HG03135 (cell line): Measurements from ENCODE around the gene MPST.
"Not testable (repeated sequence)": the region's sequence is repeated elsewhere in the genome, so short reads cannot be mapped to it uniquely, and the experiment has no call there.

Experiments used
- ATAC-seq: cut with Tn5 transposase; IDR thresholded peaks from one replicate; pipeline ENCODE4 v1.9.1; 2021; ENCODE audit warnings: mild to moderate bottlenecking, moderate library complexity; ENCODE audit not compliant: unreplicated experiment

The MPST gene

DNA sequence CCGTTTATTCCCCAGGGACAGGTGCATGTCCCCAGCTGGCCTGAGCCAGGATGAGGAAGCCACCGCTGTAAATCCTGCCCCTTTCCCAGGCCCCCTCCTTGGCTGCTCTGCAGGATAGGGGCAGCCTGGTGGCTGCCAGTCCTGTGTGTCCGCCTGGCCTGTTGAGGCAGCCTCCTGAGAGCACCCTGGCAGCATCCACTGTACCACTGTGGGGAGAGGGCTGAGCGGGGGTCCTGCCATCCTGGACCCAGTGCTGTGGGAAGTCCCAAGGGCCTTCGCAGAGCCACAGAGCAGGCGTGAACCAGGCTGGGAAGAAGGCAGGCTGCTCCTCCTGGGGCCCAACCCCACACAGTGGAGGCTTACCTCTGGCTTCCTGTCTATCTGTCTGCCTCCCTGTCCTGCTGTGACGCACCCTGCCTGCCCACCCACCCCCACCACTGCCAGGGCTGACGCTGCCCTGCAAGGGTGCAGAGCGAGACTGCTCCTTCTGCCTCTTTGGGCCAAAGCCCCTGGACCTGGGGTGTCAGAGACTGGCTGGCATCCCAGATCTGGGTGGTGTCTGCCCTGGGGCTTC is 40.4 kb downstream of the MPST start:
- ATAC-seq, result no peak

DNA sequence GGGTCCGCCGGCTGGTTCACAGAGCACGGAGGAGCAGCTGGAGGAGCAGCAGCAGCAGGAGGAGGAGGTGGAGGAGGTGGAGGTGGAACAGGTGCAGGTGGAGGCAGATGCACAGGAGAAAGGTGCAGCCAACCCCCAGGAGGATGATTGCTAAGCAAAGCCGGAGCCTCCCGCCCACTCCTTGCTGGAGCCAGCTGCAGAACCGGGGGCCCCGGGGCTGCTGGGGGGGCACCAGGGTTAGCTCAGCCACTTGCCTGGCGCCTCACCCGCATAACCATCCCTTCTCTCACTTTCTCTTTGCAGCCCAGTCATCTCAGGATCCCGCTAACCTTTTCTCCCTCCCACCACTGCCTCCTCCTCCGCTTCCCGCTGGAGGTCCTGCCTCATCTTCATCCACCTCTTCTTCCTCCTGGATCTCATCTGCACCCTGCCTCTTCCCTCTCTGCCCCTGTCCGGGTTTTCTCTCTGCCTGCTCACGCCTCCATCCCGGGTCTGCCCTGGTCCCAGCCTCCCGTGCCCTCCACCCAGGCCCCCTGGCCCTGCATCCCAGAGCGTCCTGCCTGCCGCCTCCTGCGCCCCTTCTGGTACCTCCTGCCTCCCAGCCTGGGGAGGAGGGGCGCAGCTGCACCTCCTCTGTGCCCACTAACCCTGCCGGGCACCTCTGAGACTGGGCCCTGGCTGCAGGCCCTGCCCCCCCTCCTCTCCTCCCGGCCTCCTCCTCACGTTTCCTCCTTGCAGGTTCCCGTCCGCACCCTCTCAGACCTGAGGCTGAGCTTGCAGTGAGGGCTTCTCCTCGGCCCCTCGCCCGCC is 41.5 kb downstream of the MPST start:
- no peak for ATAC-seq

DNA sequence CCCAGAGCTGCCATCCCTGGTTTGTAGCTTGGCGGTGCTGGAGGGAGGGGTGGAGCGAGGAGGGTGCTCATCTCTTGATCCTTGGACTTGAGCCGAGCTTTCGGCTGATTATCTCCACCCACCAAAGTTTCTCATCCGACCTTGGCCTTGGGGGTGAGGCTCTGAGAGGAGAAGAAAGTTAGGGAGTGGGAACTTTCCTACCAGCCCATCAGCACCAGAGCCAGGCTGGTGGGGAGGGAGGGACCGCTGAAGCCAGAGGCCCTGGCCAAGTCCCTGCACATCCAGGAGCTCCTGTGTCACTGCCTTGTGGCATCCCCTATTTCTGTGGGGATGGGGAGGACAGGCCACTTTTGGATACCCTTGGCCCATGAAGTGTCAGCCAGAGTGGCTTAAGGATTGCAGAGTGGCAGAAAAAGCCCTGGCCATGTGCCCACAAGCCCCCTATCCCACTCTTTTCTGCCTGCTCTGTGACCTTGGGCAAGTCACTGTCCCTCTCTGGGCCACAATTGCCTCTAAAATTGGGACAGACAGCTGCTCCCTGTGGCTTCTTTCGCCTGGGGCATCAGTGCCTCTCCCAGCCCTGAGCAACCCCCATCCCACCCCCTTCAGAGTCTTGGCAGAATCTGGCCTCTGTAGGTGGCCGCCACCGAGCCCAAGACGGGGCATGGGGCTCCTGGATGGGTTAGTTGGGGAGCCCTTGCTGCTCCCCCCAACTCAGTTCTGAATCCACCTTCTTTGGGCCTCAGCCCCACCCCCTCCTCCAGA is 42.3 kb downstream of the MPST start:
- ATAC-seq, result no peak

DNA sequence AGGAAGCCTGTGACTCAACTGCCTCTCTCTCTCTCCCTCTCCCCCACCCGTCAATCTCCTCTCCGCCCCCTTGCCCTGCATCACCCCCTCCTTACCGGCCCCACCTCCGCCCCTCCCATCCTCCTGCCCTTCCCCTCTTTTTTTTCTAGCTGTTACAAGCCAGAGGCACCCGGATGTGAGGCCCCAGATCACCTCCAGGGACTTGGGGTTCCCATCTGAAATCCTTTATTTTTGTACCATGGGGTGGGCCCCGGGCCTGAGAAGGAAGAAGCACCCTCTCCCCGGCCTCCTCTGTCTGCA is 42.8 kb downstream of the MPST start:
- no peak for ATAC-seq

DNA sequence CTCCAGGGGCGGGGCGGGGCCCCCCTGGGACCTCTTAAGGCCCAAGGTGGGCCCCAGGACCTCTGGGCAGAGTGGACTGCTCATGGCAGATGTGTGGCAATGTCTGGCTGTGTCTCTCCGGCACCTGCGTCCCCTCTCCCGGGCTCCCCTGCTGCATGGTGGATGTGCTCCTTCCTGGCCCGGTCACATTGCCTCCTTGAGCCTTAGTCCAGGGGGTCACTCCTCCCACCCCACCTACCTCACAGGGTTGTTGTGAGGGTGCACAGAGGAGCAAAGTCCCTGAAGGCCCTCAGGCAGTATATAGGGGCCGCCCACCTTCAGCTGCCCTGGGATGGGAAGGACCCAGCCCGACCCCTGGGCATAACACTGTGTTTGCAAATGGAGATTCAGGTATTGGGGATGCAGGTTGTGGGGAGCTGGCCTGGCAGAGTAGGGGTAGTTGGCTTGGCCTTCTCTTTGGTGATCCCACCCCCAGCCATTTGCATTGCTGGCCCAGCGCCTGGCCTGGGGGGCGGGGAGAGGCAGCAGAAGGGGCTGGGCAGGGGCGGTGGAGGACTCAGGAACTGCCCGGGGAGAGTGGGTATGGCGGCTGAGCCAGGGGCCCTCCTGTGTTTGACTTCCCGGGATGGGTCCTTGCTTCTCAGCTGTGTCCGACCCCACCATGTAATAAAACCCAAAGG is 43.3 kb downstream of the MPST start:
- no peak for ATAC-seq

DNA sequence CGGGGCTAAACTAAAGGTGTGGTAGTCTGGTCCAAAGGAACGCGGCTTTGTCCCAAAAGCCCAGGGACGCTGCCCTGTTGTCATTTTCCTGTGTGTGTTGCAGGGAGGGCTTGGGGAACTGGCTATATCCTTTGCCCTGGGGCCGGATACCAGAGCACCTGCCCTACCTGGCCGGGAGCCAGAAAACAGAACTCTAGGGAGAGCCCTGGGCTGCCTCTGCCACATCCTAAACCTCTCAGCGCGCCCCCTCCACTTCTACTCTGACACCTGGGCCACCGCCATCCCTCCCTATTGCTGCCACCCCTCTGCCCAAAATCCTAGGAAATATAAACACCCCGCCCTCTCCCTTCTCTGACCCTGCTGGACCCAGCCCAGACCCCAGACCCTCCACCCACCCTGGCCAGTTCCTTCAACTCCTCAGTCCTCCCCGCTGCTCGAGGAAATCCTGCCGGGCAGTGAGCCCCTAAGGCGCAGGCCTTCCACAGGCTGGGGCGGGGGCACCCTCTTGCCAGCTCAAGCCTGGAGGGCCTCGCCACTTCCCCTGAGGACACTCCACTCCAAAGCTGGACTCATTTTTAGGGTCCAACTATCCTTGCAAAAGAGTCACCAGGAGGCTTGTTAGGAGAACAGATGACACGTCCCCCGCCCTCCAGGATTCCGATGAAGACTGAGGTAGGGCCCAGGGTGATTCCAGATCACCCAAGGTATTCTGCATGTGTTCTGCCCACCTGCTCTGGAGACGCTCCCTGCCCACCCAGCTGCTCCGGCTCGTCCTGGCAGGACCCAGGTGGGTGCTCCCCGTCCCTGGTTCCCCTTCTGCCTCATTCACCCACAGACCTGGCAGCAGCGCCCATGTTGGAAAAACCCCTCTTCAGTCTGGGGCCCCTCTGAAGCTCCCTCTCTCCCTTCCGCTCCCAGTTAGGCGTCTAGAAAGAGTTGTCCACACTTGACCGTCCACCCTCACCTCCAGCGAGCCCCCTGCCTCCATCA is 44.2 kb downstream of the MPST start:
- no peak for ATAC-seq

DNA sequence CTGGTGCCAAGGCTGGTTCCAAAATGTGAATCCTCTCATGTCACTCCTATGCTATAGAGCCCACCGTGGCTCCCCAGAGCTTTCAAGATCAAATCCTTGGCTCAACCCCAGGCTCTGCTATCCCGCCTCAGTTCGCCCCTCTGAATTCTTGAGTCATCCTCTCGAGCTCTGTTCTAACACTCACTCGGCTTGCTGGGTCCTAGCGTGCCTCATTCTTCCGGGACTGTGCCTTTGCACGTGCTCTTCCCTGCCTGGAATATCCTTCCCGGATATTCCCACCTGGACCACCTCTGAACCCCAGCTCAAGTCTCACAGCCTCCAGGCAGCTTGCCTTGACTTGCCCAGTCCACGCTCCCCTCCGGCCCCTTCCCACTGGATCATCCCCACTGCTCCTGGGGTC is 45.0 kb downstream of the MPST start:
- no peak for ATAC-seq

DNA sequence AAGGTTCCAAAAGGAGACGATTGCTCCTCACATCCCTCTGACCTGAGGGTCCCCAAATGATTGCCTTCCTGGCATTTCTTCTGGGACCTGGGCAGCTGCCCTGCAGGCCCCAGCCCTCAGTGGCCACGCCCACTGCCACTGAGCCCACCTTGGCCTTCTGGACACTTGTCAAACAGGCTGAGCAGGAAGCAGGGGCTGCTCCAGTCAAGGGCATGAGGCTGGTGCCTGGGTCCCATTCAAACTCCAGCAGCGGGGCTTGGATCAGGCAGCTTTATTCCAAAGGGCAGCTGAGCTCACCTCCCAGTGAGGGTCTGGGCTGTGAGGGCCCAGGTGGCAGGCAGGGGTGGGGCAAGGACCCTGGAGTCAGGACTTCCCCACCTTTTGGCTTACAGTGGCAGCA is 45.6 kb downstream of the MPST start:
- ATAC-seq, result no peak

DNA sequence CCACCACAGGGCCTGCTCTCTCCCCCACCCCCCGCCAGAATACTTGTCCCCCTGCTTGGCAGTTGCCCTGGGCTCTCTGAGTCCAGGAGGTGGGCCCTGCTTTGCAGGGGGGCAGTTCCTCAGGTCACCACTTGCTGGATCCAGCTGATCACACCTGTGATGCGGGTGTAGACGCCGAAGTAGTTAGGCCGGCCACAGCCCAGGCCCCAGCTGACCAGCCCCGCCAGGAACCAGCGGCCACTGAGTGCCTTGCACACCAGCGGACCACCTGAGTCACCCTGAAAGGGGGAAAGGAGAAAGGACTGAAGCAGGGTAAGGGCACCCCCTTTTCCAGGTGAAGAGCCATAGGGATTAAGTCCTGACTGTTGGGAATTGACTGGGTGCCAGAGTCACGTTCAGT is 46.4 kb downstream of the MPST start:
- ATAC-seq, result no peak

DNA sequence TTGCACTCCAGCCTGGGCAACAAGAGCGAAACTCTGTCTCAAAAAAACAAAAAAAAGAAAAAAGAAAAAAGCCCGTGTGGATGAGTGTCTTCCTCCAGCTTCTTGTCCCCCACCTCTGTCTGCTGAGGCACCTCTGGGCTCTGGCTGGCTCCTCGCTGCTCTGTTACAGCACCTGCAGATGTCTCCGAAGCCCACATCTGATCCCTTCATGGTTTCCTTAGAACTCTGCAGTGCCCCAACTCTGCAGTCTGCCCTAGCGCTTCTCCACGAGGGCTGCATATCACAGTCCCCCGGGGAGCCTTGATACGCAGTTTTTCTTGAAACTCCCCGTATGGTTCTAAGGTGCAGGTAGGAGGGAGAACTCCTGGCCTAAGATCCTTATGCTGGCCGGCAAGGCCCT is 47.9 kb downstream of the MPST start:
- no peak for ATAC-seq

DNA sequence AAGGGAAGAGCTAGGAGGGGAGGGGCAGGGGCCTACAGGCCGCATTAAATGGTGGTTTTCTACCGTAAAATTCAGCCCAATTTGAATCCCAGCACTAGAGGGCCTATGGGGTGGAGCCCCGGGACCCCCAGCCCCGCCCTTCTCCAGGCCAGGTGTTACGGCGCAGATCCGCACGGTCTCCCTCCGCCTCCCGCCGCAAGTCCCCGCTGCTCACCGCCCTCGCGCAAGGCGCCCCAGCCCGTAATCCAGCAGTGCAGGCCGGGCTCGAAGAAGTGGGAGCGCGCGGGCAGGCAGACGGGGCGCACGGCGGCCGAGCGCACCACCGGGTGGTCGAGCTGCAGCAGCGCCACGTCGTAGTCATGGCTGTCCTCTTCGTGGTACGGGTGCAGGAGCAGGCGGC is 49.3 kb downstream of the MPST start:
- ATAC-seq, result no peak

DNA sequence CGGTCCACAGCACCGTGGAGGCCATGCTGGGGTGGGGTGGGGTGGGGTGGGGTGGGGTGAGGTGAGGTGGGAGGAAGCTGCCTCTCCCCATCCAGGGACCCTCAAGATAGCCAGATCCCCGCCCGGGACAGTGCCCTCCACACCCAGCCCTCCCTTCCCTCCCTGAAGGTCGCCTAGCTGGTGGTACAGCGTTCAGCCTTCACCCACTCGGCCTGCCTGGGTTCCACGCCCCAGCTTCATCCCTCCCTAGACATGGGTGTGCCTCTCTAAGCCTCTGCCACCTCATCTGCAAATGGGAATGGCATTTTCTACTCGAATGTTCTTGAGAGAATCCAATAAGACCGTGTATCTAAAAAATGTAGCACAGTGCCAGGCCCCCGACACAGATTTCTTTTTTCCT is 49.8 kb downstream of the MPST start:
- no peak for ATAC-seq

DNA sequence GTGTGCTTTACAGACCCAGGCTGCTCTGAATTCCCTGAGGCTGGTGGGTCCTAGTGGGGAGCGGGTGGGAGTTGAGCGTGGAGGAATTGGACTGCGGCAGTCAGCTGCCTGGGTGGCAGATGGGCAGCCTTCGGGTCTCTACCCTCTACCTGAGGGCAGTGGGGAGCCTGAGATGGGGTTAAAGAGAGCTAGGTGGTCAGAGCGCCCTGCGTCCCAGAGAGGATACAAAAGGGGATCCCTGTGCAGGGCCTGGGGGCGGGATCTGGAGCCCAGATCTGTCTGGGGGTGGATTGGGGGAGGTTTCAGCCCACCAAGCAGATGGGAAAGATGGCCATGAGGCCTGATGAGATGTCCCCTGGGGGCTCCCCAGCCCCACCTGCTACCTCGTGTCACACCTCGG is 50.2 kb downstream of the MPST start:
- no peak for ATAC-seq

DNA sequence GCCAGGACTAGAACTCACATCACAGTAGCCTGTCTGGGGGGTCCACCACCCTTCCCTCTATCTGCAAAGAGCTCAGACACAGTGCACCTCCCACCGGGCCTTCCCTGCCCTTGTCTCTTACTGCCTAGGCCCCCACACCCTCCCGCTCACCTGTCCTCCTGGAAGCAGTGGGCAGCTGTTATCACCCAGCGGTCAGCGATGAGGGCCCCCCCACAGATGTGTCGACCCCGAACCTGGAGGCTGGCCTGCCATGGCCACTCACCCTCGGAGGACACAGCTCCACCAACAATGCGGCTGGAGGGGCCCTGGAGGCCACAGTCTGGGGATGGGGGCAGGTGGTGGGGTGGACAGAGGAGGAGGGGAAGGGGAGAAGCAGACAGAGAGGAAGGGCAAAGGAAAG is 50.8 kb downstream of the MPST start:
- no peak for ATAC-seq

DNA sequence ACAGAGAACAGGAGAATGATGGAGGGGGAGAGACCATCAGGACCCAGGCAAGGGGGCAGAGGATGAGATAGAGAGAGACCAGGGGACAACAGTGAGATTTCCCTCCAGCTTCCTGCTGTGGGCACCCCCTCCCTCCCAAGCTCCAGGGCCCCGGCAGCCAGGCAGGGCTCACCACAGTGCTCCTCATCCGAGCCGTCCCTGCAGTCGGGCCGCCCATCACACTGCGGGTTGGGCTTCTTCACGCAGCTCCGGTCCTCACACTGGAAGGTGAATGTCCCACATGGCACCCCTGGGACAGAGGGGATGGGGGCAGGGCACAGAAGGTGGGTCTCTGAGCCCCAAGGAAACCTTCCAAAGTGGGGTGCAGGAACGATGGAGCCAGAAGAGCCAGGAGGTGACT is 51.2 kb downstream of the MPST start:
- ATAC-seq, result no peak

DNA sequence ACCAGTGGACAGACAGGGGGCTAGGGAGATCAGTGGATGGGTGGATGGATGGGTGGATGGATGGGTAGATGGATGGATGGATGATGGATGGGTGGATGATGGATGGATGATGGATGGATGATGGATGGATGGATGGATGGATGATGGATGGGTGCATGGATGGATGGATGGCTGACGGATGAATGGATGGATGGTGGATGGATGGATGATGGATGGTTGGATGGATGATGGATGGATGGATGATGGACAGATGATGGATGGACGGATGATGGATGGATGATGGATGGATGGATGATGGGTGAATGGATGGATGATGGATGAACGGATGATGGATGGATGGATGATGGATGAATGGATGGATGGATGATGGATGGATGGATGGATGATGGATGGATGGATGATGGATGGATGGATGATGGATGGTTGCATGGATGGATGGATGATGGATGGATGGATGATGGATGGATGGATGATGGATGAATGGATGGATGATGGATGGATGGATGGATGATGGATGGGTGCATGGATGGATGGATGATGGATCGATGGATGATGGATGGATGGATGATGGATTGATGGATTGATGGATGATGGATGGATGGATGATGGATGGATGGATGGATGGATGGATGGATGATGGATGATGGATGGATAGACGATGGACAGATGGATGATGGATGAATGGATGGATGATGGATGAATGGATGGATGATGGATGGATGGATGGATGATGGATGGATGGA is 52.5 kb downstream of the MPST start:
- ATAC-seq, result not testable (repeated sequence)

DNA sequence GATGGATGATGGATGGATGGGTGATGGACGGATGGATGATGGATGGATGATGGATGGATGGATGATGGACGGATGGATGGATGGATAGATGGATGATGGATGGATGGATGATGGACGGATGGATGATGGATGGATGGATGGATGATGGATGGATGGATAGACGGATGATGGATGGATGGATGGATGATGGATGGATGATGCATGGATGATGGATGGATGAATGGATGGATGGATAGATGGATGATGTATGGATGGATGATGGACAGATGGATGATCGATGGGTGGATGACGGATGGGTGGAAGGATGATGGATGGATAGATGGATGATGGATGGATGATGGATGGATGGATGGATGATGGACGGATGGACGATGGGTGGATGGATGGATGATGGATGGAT is 53.1 kb downstream of the MPST start:
- no peak for ATAC-seq

DNA sequence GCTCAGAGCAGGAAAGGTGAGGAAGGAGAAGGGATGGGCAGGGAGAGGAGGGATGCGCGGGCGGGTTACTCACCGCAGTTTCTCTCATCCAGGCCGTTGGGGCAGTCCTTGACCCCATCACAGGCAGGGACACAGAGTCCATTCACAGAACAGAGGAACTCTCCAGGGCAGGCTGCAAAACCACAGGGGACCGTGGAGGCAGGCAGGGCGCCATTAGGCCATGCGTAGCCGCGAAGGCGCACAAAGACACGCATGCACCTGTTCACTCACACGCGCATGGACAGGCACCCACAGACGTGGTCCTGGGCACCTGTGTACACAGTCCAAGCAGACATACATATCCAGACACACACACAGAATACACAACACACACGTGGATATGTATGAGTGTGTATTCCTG is 55.0 kb downstream of the MPST start:
- no peak for ATAC-seq

DNA sequence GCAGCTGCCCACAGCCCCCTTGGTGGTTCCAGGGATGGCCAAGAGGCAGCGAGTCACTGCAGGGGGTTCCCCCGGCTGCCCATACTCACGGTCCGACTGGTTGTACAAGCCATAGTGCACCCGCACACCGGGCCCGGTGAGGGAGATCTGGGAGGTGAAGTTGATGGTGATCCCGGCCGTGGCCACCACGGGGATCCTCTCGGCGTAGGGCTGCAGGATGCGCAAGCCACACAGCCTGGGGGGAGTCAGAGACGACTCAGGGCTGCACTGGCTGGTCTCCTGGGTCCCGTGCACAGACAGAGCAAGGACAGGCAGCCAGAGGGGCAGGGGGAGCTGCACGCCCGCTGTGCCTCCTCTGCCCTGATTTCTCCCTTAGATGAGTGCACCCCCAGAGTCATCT is 55.5 kb downstream of the MPST start:
- no peak for ATAC-seq
